ENCODE data around the gene ST6GALNAC4. TPM values are rescaled to one million over a fixed set of nuclear protein-coding genes. Genes with fewer than 3 reads are reported as not detected.

Gene ST6GALNAC4
- polyA plus RNA-seq, 4 donors = 9.1 to 34.7 (median 22.5) TPM

- peaks cover 4 to 30% (median 6%) of the 10 kb centered on the region in 3 donors for H3K4me1 ChIP-seq (ENCODE audit: control insufficient read depth in 3 of 3, insufficient read depth in 2 of 3, low read depth in 1 of 3, low read length in 2 of 3)
- no peaks in the 10 kb centered on the region for H3K36me3 ChIP-seq (ENCODE audit: control insufficient read depth in 3 of 3, insufficient read depth in 2 of 3, low read depth in 1 of 3, low read length in 3 of 3)
- H3K27ac ChIP-seq (ENCODE audit: low read depth in 1 of 3, low read length in 2 of 3) = no peak overlapping the region
- 48 to 65% (median 55%) methylated on average over 14 of the region's 14 CpGs for WGBS, 3 donors
- H3K4me3 ChIP-seq (ENCODE audit: low read depth in 1 of 3, low read length in 3 of 3) = no peak overlapping the region
- peaks cover 3 to 76% (median 3%) of the 10 kb centered on the region in 3 donors for H3K27me3 ChIP-seq (ENCODE audit: control insufficient read depth in 3 of 3, insufficient read depth in 3 of 3, low read length in 3 of 3)
- DNase-seq (peak in 1 of 2 donors; percentile 45), FAIRE-seq (no peak)
- no peaks in the 10 kb centered on the region for H3K9me3 ChIP-seq (ENCODE audit: control insufficient read depth in 2 of 2, insufficient read depth in 1 of 2, low read depth in 1 of 2, low read length in 1 of 2)
Observed at GRCh38 chr9:127925959-127926905, 9.4 kb upstream of the ST6GALNAC4 start.

DNA sequence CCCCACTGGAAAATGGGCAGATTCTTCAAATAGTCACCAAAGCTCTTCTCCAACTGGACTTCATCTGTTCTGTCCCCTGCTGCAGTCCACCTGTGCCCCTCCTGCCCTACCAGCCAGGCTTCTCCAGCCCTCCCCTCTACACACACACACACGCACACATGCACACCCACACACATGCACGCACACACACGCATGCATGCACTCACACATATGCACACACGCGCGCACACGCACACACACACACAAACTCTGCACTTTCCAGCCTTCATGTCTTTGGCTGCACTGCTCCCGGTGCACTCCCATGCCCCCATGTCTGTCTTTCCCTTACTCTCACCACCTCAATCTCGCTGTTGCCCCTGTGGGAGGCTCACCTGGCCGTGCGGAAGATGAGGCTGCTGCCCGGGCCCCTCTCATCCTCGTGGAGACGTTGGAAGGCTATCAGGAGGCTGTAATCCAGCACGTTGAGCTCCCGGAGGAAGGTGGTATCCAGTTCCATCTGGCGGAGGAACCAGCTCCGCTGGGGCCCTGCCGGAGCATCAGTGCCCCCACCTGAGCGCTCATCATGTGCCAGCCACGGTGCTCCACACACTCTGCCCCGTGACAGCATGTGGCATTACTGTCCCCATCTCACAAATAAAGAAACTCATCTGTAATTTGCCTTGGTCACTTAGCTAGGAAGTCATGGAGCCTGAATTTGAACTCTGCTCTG is 8.0 kb upstream of the ST6GALNAC4 start:
- Histone ChIP-seq H3K4me3 (ENCODE audit: low read depth in 1 of 3, low read length in 3 of 3) (no peak overlapping the region), H3K9me3 (ENCODE audit: control insufficient read depth in 2 of 2, insufficient read depth in 1 of 2, low read depth in 1 of 2, low read length in 1 of 2) (no peaks in the 10 kb centered on the region), H3K36me3 (ENCODE audit: control insufficient read depth in 3 of 3, insufficient read depth in 2 of 3, low read depth in 1 of 3, low read length in 3 of 3) (no peaks in the 10 kb centered on the region), H3K4me1 (ENCODE audit: control insufficient read depth in 3 of 3, insufficient read depth in 2 of 3, low read depth in 1 of 3, low read length in 2 of 3) (peaks cover 0 to 19% (median 4%) of the 10 kb centered on the region in 3 donors), H3K27me3 (ENCODE audit: control insufficient read depth in 3 of 3, insufficient read depth in 3 of 3, low read length in 3 of 3) (peaks cover 3 to 64% (median 3%) of the 10 kb centered on the region in 3 donors), H3K27ac (ENCODE audit: low read depth in 1 of 3, low read length in 2 of 3) (no peak overlapping the region)
- no peak for FAIRE-seq
- DNase-seq = no peak
- WGBS, 3 donors = 74 to 89% (median 80%) methylated on average over 22 of the region's 22 CpGs

DNA sequence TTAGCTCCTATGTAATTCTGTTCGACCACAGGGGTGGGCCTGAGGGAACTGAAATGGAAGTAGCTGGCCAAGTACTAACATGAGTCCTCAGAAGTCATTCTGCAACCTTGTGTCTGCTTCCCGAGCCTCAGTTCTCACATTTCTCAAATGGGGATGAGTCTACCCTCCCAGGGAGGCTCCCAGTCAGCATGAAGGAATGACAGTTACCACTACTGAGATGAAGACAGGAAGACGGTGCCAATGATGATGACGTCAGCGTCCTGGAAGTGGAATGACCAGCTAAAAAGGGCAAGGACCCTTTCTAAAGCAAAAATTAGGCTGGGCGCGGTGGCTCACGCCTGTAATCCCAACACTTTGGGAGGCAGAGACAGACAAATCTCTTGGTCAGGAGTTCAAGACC is 6.9 kb upstream of the ST6GALNAC4 start:
- Histone ChIP-seq H3K9me3 (ENCODE audit: control insufficient read depth in 2 of 2, insufficient read depth in 1 of 2, low read depth in 1 of 2, low read length in 1 of 2) (no peaks in the 10 kb centered on the region), H3K4me3 (ENCODE audit: low read depth in 1 of 3, low read length in 3 of 3) (no peak overlapping the region), H3K27ac (ENCODE audit: low read depth in 1 of 3, low read length in 2 of 3) (no peak overlapping the region), H3K4me1 (ENCODE audit: control insufficient read depth in 3 of 3, insufficient read depth in 2 of 3, low read depth in 1 of 3, low read length in 2 of 3) (peaks cover 0 to 19% (median 8%) of the 10 kb centered on the region in 3 donors), H3K27me3 (ENCODE audit: control insufficient read depth in 3 of 3, insufficient read depth in 3 of 3, low read length in 3 of 3) (peaks cover 3 to 53% (median 3%) of the 10 kb centered on the region in 3 donors), H3K36me3 (ENCODE audit: control insufficient read depth in 3 of 3, insufficient read depth in 2 of 3, low read depth in 1 of 3, low read length in 3 of 3) (no peaks in the 10 kb centered on the region)
- no peak for DNase-seq
- no peak for FAIRE-seq
- WGBS, 3 donors = 65 to 79% (median 66%) methylated on average over 8 of the region's 8 CpGs

- no peak for DNase-seq
- H3K4me1 ChIP-seq (ENCODE audit: control insufficient read depth in 3 of 3, insufficient read depth in 2 of 3, low read depth in 1 of 3, low read length in 2 of 3) = peaks cover 0 to 17% (median 13%) of the 10 kb centered on the region in 3 donors
- 41 to 54% (median 49%) methylated on average over 6 of the region's 6 CpGs for WGBS, 3 donors
- H3K36me3 ChIP-seq (ENCODE audit: control insufficient read depth in 3 of 3, insufficient read depth in 2 of 3, low read depth in 1 of 3, low read length in 3 of 3) = no peaks in the 10 kb centered on the region
- H3K27me3 ChIP-seq (ENCODE audit: control insufficient read depth in 3 of 3, insufficient read depth in 3 of 3, low read length in 3 of 3) = peaks cover 0 to 46% (median 3%) of the 10 kb centered on the region in 3 donors
- FAIRE-seq = no peak
- no peaks in the 10 kb centered on the region for H3K9me3 ChIP-seq (ENCODE audit: control insufficient read depth in 2 of 2, insufficient read depth in 1 of 2, low read depth in 1 of 2, low read length in 1 of 2)
- H3K4me3 ChIP-seq (ENCODE audit: low read depth in 1 of 3, low read length in 3 of 3) = no peak overlapping the region
- no peak overlapping the region for H3K27ac ChIP-seq (ENCODE audit: low read depth in 1 of 3, low read length in 2 of 3)
Observed at GRCh38 chr9:127923046-127923445, 6.2 kb upstream of the ST6GALNAC4 start.

DNA sequence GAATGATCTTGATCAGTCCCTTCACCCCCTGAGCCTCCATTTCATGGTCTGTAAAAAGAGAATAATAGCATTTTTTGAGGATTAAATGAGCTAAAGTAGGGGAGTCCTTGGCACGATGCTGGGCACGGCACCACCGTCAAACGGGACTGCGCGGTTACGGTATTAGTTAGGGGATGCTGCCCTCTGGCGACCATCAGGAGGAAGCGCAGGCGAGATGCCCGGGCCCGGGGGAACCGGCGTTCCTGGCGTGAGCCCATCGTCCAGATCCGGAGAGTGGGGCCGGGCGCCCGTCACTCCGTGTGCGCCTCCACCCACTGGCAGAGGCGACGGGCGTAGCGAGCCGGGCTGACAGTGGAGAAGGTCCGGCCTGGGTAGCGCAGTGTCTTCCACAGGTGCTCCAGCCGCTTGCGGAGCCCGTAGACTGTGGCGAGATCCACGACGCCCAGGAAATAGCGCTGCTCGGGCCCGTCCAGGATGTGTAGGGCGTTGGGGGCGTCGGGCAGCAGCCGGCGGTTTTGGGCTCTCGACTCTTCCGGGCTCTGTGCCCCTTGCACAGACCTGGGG is 4.8 kb upstream of the ST6GALNAC4 start:
- WGBS, 3 donors = 1 to 11% (median 6%) methylated on average over 27 to 45 of the region's 45 CpGs
- FAIRE-seq = no peak

DNA sequence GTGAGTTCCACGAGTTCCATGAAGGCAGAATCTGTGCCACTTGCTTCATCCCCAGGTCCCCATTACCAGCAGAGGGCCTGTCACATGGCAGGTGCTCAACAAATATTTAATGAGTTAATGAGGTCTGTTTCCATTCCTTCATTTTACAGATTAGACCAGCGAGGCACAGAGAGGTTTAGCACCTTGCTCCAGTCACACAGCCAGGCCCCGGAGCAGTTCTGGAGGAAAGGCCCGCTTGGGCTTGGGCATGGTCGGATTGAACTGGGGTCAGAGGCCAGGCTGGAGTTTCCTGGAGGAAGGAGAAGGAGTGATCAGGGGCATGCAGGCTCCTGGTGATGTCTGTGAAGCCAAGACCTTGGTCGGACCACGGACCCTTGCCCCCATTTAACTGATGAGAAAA is 4.0 kb upstream of the ST6GALNAC4 start:
- FAIRE-seq (no peak), DNase-seq (no peak)
- H3K9me3 ChIP-seq (ENCODE audit: control insufficient read depth in 2 of 2, insufficient read depth in 1 of 2, low read depth in 1 of 2, low read length in 1 of 2) = no peaks in the 10 kb centered on the region
- peaks cover 0 to 2% (median 0%) of the 10 kb centered on the region in 3 donors for H3K36me3 ChIP-seq (ENCODE audit: control insufficient read depth in 3 of 3, insufficient read depth in 2 of 3, low read depth in 1 of 3, low read length in 3 of 3)
- no peak overlapping the region for H3K27ac ChIP-seq (ENCODE audit: low read depth in 1 of 3, low read length in 2 of 3)
- 80 to 87% (median 81%) methylated on average over 7 of the region's 7 CpGs for WGBS, 3 donors
- no peak overlapping the region for H3K4me3 ChIP-seq (ENCODE audit: low read depth in 1 of 3, low read length in 3 of 3)
- H3K4me1 ChIP-seq (ENCODE audit: control insufficient read depth in 3 of 3, insufficient read depth in 2 of 3, low read depth in 1 of 3, low read length in 2 of 3) = peaks cover 0 to 19% (median 8%) of the 10 kb centered on the region in 3 donors
- H3K27me3 ChIP-seq (ENCODE audit: control insufficient read depth in 3 of 3, insufficient read depth in 3 of 3, low read length in 3 of 3) = peaks cover 0 to 25% (median 0%) of the 10 kb centered on the region in 3 donors

More for the DNA sequence above, 4.8 kb upstream of the ST6GALNAC4 start:
- no peaks in the 10 kb centered on the region for H3K36me3 ChIP-seq (ENCODE audit: control insufficient read depth in 3 of 3, insufficient read depth in 2 of 3, low read depth in 1 of 3, low read length in 3 of 3)
- peak; percentile 53 to 69 for DNase-seq
- H3K4me1 ChIP-seq (ENCODE audit: control insufficient read depth in 3 of 3, insufficient read depth in 2 of 3, low read depth in 1 of 3, low read length in 2 of 3) = peaks cover 0 to 11% (median 8%) of the 10 kb centered on the region in 3 donors
- H3K27me3 ChIP-seq (ENCODE audit: control insufficient read depth in 3 of 3, insufficient read depth in 3 of 3, low read length in 3 of 3) = peaks cover 0 to 33% (median under 1%) of the 10 kb centered on the region in 3 donors
- H3K4me3 ChIP-seq (ENCODE audit: low read depth in 1 of 3, low read length in 3 of 3) = no peak overlapping the region
- no peaks in the 10 kb centered on the region for H3K9me3 ChIP-seq (ENCODE audit: control insufficient read depth in 2 of 2, insufficient read depth in 1 of 2, low read depth in 1 of 2, low read length in 1 of 2)
- no peak overlapping the region for H3K27ac ChIP-seq (ENCODE audit: low read depth in 1 of 3, low read length in 2 of 3)

DNA sequence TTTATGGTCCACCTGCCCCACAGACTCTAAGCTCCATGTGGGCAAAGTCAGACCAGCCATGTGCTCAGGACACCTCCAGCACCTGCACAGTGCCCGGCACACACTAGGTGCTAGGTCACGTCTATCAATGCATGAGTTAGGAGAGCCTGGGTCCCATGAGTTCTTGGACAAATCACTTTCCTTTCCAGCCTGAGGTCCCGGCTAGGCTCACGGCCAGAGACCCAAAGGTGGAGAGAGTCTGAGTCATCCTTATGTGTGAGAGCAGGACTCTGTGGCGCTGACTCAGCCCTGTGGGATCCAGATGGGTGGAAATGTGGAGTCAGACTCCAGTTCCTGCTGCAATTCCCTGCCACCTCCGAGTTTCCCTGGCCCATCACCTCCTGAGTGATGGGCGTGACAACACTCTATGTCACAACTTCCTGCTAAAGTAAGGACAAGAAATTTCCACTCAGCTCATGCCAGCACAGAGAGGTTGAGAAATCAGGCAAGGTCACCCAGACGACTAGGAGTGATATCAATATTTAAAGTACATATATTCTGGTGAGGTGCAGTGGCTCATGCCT is 2.5 kb upstream of the ST6GALNAC4 start:
- H3K27ac ChIP-seq (ENCODE audit: low read depth in 1 of 3, low read length in 2 of 3) = peak overlapping the region in 2 of 3 donors; percentile 44 to 51
- FAIRE-seq (no peak), DNase-seq (peak; percentile 45 to 96)
- no peaks in the 10 kb centered on the region for H3K9me3 ChIP-seq (ENCODE audit: control insufficient read depth in 2 of 2, insufficient read depth in 1 of 2, low read depth in 1 of 2, low read length in 1 of 2)
- peaks cover 0 to 2% (median 0%) of the 10 kb centered on the region in 3 donors for H3K36me3 ChIP-seq (ENCODE audit: control insufficient read depth in 3 of 3, insufficient read depth in 2 of 3, low read depth in 1 of 3, low read length in 3 of 3)
- 9 to 42% (median 33%) methylated on average over 8 of the region's 8 CpGs for WGBS, 3 donors
- no peak overlapping the region for H3K4me3 ChIP-seq (ENCODE audit: low read depth in 1 of 3, low read length in 3 of 3)
- H3K27me3 ChIP-seq (ENCODE audit: control insufficient read depth in 3 of 3, insufficient read depth in 3 of 3, low read length in 3 of 3) = peaks cover 0 to 13% (median 0%) of the 10 kb centered on the region in 3 donors
- peaks cover 0 to 31% (median 12%) of the 10 kb centered on the region in 3 donors for H3K4me1 ChIP-seq (ENCODE audit: control insufficient read depth in 3 of 3, insufficient read depth in 2 of 3, low read depth in 1 of 3, low read length in 2 of 3)
